ENCODE measurements around the gene FOXD1. TPM values are rescaled to one million over a fixed set of nuclear protein-coding genes. Genes with fewer than 3 reads are reported as not detected.
"Not testable (repeated sequence)": the region's sequence is repeated elsewhere in the genome, so short reads cannot be mapped to it uniquely, and the experiment has no call there.

FOXD1 gene
- total RNA-seq, 2 donors from 2014 or later, result 0.55 to 1.0 TPM

GRCh38 chr5:73415171-73415570 lies 33.4 kb downstream of the FOXD1 start:
- Mint-ChIP-seq H3K4me1 (ENCODE audit: low read depth) (no peaks in the 10 kb centered on the region), H3K36me3 (ENCODE audit: insufficient read depth in 2 of 2) (no peaks in the 10 kb centered on the region), H3K27me3 (ENCODE audit: low read depth) (peaks cover 83% of the 10 kb centered on the region), H3K4me3 (no peak overlapping the region), H3K27ac (no peak overlapping the region), H3K9me3 (no peaks in the 10 kb centered on the region)
- no peak for DNase-seq
- no peak for ATAC-seq (replicated peaks in 1 of 2)

- no peaks in the 10 kb centered on the region for H3K4me1 Mint-ChIP-seq (ENCODE audit: low read depth)
- no peak overlapping the region for H3K27ac Mint-ChIP-seq
- no peaks in the 10 kb centered on the region for H3K36me3 Mint-ChIP-seq (ENCODE audit: insufficient read depth in 2 of 2)
- H3K4me3 Mint-ChIP-seq, result no peak overlapping the region
- peaks cover 63% of the 10 kb centered on the region for H3K27me3 Mint-ChIP-seq (ENCODE audit: low read depth)
- ATAC-seq (replicated peaks in 1 of 2), result peak; percentile 51 to 82
- no peaks in the 10 kb centered on the region for H3K9me3 Mint-ChIP-seq
- no peak for DNase-seq
Observed at GRCh38 chr5:73412597-73412988, 36.0 kb downstream of the FOXD1 start.

- no peaks in the 10 kb centered on the region for H3K9me3 Mint-ChIP-seq
- no peaks in the 10 kb centered on the region for H3K4me1 Mint-ChIP-seq (ENCODE audit: low read depth)
- DNase-seq (no peak), ATAC-seq (replicated peaks in 1 of 2) (peak in 1 of 2 donors; percentile 7)
- H3K36me3 Mint-ChIP-seq (ENCODE audit: insufficient read depth in 2 of 2), result no peaks in the 10 kb centered on the region
- no peak overlapping the region for H3K27ac Mint-ChIP-seq
- H3K4me3 Mint-ChIP-seq, result no peak overlapping the region
- H3K27me3 Mint-ChIP-seq (ENCODE audit: low read depth), result peaks cover 59% of the 10 kb centered on the region
Observed at GRCh38 chr5:73411936-73412596, 36.5 kb downstream of the FOXD1 start.

- DNase-seq; H3K4me1 Mint-ChIP-seq (ENCODE audit: low read depth); H3K4me3 Mint-ChIP-seq; ATAC-seq (replicated peaks in 1 of 2); H3K36me3 Mint-ChIP-seq (ENCODE audit: insufficient read depth in 2 of 2); H3K27ac Mint-ChIP-seq; H3K9me3 Mint-ChIP-seq: not testable (repeated sequence)
- H3K27me3 Mint-ChIP-seq (ENCODE audit: low read depth), result peaks cover 56% of the 10 kb centered on the region
Observed at GRCh38 chr5:73409927-73410326, 38.6 kb downstream of the FOXD1 start.

GRCh38 chr5:73405691-73406090 lies 42.9 kb downstream of the FOXD1 start:
- no peak for DNase-seq
- ATAC-seq (replicated peaks in 1 of 2), result no peak
- Mint-ChIP-seq H3K4me1 (ENCODE audit: low read depth) (no peaks in the 10 kb centered on the region), H3K27me3 (ENCODE audit: low read depth) (peaks cover 32% of the 10 kb centered on the region), H3K27ac (no peak overlapping the region), H3K36me3 (ENCODE audit: insufficient read depth in 2 of 2) (no peaks in the 10 kb centered on the region), H3K9me3 (no peaks in the 10 kb centered on the region), H3K4me3 (no peak overlapping the region)

- Mint-ChIP-seq H3K9me3 (no peaks in the 10 kb centered on the region), H3K27me3 (ENCODE audit: low read depth) (peaks cover 17% of the 10 kb centered on the region), H3K36me3 (ENCODE audit: insufficient read depth in 2 of 2) (no peaks in the 10 kb centered on the region), H3K4me3 (no peak overlapping the region), H3K4me1 (ENCODE audit: low read depth) (no peaks in the 10 kb centered on the region), H3K27ac (no peak overlapping the region)
- DNase-seq (no peak), ATAC-seq (replicated peaks in 1 of 2) (no peak)
Observed at GRCh38 chr5:73399775-73400174, 48.8 kb downstream of the FOXD1 start.

Other genes with a start within 250 kb of the FOXD1 start
- 1,000 to 10,000 TPM; 1,036 to 1,053 TPM for gene BTF3, start 49.7 kb upstream of the FOXD1 start, total RNA-seq
- gene ANKRA2, start 116.9 kb upstream of the FOXD1 start, total RNA-seq, result 10 to 100 TPM; 36.4 to 37.9 TPM
- gene UTP15, start 117.0 kb upstream of the FOXD1 start, total RNA-seq, result 10 to 100 TPM; 26.3 to 34.4 TPM
- gene ARHGEF28, start 177.4 kb upstream of the FOXD1 start, total RNA-seq, result under 1 TPM; 0.24 to 0.30 TPM